Stimulated activated CD4-positive, alpha-beta T cell treated with anti-CD3 and anti-CD28 coated beads, Interleukin-4, amount 100 ng/mL, for 4 hours (primary cell): ENCODE data around the gene KPNB1.
A peak's percentile ranks its signal among the peaks of the same experiment; 100 is the strongest.

Experiments used
- DNase-seq, 2 experiments: peaks; one replicate each; pipeline ENCODE4 v3.0.0-alpha.2; 2020

Gene KPNB1

DNA sequence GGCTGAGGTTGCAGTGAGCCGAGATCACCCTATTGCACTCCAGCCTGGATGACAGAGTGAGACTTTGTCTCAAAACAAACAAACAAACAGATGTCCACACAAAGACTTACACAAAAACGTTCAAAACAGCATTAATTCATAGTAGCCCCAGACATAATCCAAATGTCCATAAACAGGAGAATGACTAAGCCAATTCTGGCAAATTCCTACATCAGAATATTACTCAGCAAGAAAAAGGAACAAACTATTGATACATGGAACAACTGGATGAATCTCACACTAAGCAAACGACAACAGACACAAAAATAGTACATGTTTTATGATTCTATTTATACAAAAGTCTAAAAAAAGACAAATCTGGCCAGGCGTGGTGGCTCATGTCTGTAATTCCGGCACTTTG, 10.8 kb upstream of the KPNB1 start:
- no peak for DNase-seq

DNA sequence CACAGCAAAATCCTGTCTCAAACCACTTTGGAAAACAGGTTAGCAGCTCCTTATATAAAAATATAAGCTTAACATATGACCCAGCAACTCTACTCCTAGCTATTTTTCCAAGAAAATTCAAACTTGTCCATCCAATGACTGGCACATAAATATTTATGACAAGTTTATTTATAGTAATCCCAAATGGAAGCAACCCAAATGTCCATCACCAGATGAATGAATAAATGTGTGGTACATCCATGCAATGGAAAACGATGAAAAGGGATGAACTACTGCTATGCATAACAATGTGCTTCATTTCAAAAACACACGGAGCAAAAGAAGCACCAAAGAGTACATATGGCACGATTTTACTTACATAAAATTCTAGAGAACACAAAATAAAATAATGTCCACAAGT, 9.6 kb upstream of the KPNB1 start:
- no peak for DNase-seq

DNA sequence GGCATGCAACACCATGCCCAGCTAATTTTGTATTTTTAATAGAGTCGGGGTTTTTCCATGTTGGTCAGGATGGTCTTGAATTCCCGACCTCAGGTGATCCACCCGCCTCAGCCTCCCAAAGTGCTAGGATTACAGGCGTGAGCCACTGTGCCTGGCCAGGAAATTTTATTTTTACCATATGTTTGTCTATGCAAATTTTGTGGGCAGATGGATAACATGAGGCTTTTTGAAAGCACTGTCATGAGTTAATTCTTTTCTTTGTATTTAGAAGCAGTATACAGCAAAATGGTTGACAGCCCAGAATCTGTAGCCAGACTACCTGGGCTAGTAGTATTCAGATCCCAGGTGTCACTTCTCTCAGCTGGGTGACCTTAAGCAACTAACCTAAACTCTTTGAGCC, 8.5 kb upstream of the KPNB1 start:
- DNase-seq = no peak

DNA sequence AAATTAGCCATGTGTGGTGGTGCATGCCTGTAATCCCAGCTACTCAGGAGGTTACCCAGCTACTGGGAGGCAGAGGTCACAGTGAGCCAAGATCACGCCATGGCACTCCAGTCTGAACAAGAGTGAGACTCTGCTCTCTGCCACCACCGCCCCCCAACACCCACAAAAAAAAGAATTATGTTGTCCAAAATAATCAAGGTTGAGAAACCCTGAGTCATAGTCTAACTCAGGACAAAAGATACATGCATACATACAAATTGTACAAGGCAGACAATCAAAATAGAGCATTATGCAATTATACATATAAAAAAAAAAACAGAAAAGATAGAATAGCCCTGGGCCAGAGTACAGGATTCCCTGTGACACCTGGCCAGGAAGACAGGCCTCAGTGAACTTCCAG, 6.6 kb upstream of the KPNB1 start:
- DNase-seq = no peak

DNA sequence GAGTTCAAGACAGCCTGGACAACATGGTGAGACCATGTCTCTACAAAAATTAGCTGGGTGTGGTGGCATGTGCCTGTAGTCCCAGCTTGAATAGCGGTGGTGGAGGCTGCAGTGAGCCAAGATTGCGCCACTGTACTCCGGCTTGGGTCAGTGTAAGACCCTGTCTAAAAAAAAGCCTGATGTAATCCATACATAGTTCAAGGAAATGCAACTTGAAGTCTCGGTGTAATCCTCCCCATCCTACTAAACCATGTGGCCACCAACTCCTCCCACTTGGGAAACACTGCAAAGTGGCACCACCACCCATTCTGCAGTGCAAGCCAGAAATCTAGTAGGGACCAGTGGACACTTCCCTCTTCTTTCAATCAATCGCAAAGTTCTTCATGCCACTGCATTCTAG, 5.4 kb upstream of the KPNB1 start:
- no peak for DNase-seq

DNA sequence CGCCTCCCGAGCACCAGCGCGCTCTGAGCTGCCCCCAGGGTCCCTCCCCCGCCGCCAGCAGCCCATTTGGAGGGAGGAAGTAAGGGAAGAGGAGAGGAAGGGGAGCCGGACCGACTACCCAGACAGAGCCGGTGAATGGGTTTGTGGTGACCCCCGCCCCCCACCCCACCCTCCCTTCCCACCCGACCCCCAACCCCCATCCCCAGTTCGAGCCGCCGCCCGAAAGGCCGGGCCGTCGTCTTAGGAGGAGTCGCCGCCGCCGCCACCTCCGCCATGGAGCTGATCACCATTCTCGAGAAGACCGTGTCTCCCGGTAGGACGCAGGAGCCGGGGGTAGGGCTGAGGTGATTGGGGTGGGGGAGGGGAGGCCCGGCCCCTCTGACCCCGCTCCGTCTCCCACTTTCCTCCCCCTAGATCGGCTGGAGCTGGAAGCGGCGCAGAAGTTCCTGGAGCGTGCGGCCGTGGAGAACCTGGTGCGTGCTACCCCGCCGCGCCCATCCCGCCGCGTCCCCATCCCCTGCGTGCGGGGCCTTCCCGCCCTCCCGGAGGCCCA, 329 bp downstream of the KPNB1 start:
- DNase-seq = no peak

DNA sequence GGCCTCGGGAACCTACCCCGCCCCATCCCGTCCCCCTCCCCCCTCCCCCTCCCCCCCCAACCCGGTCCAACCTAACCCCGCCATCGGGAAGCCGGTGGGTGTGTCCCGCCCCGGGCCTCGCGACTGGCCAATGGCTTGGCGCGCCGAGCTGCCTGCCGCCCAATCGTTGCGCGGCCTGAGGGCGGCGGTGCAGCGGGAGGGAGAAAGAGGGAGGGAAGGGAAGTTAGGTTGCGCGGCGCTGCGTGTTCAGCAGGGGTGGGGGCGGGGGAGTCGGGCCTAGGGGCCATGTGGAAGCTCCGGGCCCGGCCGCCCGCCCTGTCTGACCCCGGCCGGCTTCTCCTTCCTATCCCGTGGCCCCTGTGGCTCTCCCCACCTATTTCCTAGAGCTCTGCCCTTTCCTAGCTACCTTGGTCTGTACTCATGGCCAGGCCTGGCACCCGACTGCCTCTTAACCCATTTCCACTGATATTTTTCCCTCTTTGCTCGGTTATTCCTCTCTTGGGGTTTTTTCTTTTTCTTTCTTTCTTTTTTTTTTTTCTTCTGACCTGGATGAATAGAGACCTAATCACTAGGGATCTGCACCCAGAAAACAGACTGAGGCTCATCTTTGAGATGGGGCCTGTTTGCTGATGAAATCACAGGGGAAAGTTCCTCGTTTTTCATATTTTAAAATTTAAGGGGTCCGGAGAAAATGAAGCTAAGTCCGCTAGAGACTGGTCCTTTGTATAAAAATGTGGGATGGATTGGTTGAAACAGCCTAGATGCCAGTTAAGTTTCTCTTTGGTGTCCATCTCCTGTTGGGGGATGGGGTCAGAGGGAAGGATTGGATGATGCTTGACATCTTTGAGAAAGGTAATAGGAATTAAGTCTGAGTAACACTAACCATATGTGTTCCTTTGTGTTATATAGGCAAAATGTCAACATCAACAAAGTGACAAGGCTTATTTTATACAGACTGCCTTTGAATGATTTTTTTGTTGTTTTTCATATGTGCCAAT, 1.1 kb downstream of the KPNB1 start:
- DNase-seq = peak; percentile 92 to 97

DNA sequence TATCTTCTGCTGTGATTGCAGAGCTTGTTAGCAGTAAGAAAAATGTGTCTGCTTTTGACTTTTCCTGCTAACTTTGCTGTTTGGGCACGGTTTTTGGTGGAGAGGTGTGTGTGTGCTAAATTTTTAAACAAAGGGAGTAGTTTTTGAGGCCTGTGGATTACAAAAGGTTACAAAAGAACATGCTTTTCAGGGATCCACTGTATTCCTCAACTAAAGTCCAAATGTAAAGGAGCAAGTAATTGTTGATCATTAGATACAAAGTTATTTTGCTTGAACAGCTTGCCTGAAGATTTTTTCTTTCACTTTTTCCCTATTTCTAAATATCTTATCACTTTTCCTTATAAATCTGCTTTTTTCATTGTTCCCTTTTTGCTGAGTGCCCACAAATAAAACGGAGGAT, 2.0 kb downstream of the KPNB1 start:
- DNase-seq = no peak

DNA sequence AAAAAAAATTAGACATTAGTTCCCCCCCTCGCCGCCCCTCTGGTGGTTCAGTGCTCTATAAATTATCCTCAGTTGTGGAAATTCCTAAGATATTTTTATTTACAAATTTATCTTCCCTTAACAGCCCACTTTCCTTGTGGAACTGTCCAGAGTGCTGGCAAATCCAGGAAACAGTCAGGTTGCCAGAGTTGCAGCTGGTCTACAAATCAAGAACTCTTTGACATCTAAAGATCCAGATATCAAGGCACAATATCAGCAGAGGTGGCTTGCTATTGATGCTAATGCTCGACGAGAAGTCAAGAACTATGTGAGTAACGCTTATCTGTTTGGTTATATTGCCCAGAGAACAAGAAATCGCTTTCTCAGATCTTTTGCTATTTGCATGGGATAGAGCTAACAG, 2.9 kb downstream of the KPNB1 start:
- no peak for DNase-seq

DNA sequence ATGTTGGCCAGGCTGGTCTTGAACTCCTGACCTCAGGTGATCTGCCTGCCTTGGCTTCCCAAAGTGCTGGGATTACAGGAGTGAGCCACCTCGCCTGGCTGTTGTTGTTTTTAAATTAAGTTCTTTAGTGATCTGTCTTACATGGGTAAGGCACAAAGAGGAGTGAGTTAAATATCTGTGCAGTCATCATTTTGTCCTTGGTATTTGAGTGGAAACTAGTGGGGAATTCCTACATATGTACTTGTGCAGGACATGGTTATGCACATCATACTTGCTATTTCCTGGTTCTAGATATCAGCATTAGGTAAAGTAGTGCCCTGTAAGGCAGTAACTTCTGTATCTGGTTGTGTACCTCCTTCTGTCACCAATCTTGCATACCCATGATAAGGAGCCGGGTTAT, 3.7 kb downstream of the KPNB1 start:
- no peak for DNase-seq

DNA sequence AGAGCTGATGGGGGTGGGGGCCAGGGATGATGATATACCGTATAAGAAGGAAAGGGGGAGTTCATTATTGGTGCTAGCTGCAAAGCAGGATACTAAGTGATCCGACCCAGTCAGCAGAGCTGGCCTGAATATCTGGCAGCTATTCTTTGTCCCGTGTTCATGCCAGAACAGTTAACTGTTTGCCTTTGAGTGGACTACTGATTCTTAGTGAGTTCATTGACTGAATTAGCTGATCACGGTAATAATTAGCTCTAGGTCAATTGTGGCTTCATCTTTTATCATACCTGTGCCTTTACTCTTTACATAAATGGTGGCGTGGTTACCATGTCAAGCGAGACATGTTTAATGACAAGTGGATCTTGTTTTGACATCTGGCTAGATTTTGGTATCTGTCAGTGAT, 5.3 kb downstream of the KPNB1 start:
- DNase-seq = no peak

DNA sequence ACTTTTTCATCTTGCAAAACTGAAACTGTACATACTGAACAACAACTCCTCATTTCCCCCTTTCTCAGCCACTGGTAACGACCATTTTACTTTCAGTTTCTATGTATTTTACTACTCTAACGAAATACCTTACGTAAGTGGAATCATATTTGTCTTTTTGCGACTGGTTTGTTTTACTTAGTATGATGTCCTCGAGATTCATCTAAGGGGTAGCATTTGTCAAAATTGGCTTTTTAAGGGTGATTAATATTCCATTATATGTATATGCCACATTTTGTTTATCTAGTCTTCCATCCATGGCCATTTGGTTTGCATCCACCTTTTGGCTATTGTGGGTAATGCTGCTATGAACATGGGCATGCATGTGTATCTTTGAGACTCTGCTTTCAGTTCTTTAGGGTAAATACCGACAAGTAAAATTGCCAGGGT, 10.4 kb downstream of the KPNB1 start:
- no peak for DNase-seq

DNA sequence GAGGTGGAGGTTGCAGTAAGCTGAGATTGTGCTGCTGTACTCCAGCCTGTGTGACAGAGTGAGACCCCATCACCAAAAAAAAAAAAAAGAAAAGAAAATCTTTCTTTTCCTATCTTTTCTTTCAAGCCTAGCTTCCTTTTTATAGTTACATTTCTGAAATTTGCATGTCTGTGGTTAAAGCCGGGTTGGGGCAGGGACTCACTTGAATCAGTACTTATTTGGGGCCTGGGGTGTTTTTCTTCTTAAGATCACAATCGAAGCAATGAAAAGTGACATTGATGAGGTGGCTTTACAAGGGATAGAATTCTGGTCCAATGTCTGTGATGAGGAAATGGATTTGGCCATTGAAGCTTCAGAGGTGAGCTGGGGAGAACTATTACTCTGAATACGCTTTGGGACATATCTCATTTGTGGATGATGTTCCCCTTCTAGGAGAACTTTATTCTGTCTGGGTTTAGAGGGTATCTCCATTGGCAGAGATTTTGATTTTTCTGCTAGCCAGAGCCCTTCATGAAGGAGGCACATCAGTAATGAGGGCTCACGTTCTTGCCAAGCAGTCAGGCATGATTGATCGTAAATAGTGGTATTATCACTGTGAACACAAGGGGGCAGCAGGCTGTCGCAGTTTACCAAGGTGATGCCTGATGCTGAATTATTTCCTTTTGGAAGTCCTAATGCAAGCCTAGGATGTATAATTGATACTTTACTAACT, 14.3 kb downstream of the KPNB1 start:
- peak; percentile 42 to 57 for DNase-seq

DNA sequence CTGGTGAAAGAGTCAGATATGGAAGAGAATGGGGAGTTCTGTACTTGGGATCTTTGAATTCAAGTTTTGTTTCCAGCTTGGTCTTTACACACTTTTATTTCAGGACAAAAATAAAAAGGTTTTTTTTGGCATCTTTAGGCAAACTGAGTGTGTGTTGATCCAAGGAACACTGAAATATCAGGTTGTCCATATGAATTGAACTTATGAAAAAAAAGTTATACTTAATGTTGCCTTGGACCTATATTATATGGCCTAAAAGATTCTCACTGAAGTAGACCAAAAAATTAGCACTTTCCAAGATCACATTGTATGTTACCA, 14.9 kb downstream of the KPNB1 start:
- no peak for DNase-seq

DNA sequence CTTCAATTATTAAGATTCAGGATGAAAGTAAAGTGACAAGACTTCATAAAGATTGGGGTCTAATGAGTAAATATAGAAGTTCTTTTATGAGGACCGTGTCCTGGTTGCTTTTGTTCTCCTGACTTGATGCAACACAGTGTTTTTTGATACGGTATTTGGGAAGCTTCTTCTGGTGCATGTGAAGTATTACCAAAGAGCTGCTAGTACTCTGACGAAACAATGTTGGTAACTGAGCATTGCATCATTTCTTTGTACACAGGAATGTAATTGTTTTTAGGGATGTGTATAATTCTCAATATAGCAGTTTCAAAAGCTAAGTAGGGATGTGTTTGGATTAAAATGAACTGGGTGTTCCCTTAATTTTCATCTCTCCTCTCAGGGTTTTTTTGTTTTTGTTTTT, 15.9 kb downstream of the KPNB1 start:
- DNase-seq = no peak

DNA sequence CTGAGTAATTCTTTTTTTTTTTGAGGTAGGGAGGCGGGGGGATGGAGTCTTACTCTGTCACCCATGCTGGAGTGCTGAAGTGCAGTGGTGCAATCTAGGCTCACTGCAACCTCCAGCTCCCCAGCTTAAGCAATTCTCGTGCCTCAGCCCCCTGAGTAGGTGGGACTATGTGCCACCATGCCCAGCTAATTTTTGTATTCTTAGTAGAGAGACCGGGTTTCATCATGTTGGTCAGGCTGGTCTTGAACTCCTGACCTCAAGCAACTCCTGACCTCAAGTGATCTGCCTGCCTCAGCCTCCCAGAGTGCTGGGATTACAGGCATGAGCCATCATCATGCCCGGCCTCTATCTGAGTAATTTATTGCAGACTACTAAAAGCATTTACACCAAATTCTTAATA, 19.4 kb downstream of the KPNB1 start:
- DNase-seq = no peak

DNA sequence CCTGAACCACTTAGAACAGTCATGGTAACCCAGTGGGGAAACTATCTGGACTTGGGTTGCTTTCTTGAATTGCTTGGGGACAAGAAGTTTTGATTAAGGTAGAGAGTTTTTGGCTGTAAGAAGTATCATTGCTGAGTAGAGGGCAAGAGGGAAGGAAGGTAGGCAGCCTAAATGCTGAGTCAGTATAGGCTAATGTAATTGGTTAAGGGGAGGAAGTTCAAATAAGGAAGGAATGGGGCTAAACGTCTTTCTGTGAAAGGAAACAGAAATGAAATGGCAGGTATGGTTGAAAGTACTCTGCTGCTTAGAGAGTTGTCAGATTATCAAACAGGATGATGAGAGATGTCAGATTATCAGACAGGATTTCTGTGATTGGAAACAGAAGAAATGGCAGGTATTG, 20.3 kb downstream of the KPNB1 start:
- DNase-seq = no peak

DNA sequence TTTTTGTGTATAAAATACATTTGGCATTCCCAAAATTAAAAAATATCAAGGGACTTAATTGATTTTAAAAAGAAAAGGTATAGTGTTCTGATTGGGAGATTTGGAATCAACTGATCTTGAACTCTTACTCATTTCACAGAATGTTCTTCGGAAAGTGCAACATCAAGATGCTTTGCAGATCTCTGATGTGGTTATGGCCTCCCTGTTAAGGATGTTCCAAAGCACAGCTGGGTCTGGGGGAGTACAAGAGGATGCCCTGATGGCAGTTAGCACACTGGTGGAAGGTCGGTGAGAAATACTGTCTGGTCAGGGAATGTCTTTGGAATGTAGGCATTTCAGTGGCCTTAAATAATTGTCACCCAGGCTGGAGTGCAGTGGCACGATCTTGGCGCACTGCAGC, 24.8 kb downstream of the KPNB1 start:
- no peak for DNase-seq

DNA sequence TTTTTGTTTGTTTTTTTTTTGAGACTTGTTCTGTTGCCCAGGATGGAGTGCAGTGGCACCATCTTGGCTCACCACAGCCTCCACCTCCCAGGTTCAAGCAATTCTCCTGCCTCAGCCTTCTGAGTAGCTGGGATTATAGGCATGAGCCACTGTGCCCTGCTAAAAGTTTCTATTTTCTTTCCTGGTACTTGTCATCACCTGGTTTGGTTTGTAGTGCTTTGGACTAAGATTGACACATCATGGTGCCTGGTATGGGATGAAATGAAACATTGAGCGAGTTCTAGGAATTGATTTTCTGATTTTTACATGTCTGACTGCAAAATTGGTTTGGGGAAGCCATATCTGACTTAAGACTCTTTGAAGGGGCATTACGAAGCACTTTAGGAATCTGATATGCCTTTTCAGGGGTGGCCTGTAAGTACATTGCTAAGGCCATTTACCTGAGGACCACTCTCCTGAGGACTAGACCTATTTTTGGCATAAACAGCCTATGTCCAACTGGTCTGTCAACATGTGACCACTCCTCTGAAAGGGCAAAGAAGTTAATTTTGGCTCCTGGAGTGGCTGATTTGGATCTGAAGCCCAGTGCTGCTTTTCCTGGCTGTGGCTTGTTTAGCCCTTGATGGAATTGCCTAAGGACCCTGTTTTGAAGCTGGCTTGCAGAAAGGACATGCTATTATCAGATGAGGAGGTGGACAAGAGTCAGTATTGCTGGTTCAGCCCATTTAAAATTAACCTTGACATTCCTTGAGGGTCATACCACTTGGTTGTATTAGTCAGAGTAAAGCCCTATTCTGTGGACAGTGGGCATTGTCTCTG, 25.9 kb downstream of the KPNB1 start:
- no peak for DNase-seq

DNA sequence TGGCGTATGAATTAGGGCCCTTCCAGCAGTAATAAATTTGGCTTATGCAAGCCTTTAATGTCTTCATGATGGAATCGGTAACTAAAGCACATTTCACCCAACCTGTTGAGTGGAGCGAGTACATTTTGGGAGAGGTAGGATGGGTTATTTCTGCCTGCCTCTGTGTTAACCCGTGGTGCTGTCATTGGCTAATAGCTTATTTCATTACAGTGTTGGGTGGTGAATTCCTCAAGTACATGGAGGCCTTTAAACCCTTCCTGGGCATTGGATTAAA, 26.4 kb downstream of the KPNB1 start:
- DNase-seq = no peak

DNA sequence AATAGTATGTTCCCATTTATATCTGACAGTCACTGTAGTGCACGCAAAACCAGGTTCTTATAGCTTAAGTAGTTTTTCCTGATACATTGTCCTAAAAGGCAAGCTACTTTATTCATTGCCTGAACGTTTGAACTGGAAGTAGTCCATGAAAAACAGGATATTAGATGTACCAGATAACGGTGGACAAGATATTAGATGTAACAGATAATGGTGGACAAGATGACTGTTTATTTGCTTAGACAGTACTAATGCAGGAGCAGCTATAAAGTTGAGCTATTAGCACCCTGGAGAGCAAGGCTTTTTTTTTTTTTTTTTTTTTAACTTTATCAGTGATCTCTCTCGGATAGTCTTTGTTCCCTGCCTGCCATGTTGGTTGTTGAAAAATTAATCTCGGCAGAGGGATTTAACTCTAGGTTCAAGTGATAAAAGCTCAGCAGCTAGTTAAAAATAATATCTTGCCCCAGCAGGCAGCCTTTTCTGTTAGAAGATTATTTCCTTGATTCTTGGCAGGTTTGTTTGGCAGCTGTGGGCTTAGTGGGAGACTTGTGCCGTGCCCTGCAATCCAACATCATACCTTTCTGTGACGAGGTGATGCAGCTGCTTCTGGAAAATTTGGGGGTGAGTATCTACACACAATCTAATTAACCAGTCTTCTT, 26.9 kb downstream of the KPNB1 start:
- DNase-seq = no peak

DNA sequence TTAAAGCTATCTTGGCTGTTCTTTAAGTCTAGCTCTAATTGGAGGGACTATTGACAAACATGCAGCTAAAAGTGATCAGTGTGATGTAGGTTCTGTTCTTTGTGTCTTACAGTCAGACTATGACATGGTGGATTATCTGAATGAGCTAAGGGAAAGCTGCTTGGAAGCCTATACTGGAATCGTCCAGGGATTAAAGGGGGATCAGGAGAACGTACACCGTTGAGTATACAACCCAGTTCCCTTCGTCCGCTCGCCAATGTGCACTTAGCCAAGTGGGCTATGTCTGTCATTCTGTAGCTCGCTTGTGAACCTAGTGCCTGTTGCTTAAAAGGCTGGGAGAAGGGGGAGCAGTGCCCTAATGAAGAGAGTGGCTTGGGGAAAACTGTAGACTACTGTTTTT, 28.5 kb downstream of the KPNB1 start:
- DNase-seq = no peak

DNA sequence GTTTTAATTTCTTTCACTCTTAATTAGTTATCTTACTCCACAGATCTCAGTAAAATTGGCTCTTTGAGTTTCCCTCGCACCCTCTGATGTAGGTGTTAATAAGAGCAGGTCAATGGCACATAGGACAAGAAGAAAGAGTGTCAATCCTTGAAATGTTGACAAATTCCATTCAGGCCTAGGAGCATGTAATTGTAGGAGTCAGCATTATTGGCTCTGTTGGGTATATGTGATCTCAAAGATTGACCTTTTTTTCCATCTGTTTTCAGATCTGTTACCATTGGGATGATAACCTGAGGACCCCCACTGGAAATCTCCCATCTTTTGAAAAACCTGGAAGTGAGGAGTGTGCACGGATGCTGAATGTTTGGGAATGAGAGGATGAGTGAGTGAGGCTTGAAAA, 32.4 kb downstream of the KPNB1 start:
- no peak for DNase-seq
